NCI-H748 treated with DMSO at 0.1 percent for 48 hours (cell line): ENCODE results near the gene ROR1.

Experiments
- DNase-seq: peaks from one replicate; lab custom pipeline; 2025; lab: John Stamatoyannopoulos, UW

ROR1 gene

DNA sequence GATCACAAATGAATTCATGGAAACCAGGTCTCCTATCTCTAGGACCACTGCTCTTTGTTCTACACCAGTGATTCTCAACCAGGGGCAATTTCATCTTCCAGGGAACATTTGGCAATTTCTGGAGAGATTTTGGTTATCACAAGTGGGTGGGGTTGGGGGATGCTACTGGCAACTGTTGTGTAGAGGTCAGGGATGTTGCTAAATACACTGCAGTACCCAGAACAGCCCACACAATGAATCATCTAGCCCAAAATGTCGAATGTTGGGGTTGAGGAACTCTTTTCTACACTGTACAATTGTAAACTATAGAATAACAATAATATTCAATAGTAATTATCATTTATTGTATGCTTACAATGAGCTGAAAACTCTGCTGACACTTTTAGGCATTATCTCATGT lies 373.9 kb downstream of the ROR1 start:
- DNase-seq, result no peak

- no peak for DNase-seq
Observed at GRCh38 chr1:64150266-64150665, 376.4 kb downstream of the ROR1 start.

GRCh38 chr1:64150729-64151230 lies 377.0 kb downstream of the ROR1 start:
- DNase-seq, result no peak

DNA sequence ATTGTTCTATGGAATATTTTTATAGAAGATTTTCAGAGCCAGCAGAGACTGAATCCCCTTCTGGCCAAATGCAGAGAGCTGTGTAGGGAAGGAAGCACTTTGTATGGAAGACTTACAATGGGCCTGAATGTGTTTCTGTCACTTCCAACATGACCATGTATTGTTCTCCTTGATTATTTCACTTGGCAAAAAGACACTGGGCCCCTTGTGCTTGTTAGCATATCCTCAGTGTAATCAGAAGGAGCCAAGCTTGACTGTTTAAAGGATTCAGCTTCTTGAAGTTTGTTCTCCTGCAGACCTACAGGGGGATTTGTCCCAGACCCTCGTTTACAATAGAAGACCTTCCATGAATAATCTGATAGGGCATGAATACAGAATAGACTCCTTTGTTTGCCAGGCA lies 381.5 kb downstream of the ROR1 start:
- no peak for DNase-seq

DNA sequence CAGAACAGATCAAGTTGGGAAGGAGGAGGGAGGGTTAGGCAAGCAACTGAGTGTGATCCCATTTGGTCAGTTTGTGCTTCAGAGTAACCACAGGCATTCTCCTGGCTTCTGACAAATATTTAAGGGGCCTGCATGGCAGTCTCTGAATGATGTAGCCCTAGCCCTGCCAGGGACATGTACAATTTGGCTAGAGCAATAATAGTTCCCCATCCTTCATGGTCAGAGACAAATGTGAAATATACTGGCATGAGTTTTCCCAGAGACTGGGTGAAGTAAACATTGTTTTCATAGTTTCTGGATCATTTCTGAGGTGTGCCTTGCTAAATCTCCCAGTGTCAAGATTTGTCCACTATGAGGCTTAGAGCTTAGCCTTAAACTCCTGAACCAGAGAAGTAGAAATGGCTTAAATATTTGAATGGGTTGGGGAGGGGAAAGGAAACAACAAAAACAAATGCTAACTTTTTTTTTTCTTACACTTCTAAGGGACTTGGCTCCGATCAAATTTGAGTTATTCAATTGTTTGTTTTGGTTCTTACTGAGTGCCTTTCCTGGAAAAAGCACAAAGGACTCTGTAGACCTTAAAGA lies 387.6 kb downstream of the ROR1 start:
- no peak for DNase-seq

DNA sequence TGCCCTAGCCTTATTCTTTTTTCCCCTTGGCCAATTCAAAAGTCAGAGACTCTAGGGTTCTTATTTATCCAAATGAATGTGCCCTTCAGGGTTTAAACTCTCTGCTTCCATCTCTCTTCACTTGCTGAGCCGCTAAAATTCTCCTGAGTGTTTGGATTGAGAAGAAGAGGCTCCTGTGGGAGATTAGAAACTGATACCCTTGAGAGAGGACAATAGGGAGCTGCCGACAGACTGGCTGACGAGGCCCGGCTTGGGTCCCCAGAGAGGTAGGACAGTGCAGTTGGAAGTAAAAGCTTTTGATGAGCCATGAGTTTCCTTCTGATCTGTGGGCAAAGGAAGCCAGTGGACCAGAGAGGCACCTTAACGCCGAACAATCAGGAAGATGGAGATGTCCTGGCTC lies 388.3 kb downstream of the ROR1 start:
- no peak for DNase-seq

DNA sequence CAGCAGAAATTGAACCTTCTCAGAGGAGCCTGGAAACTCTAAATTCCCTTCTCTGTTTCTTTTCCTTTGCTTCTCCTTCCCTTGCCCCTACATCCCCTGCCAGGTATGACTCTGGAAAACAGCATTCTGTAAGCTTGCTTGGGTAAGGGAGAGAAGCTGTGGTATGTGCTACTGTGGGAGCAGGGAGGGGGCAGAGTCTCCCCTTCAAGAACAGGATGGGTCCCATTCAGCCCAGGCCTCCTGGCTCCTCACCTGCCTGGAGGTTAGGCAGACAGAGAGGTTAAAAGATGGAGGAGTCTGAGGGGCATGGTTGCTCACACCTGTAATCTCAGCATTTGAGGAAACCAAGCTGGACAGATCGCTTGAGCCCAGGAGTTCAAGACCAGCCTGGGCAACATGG lies 389.0 kb downstream of the ROR1 start:
- DNase-seq, result no peak

DNA sequence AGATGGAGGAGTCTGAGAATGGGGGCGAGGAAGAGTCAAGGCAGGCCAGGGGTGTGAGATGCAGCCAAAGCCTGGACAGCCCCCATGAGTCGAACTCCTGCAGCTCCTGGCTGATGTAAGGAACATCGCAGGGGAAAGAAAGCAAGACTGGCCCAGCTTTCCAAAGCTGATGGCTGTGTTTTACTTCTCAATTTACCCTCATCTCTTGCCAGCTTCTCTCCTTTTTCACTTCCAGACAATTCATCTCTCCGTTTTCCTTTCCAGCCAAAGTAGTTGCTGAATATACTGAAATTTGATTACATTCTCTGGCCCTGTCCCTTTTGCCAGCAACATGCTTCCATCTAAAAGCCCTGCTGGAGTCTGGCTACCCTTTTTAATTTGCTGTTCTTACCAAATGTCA lies 389.6 kb downstream of the ROR1 start:
- no peak for DNase-seq

DNA sequence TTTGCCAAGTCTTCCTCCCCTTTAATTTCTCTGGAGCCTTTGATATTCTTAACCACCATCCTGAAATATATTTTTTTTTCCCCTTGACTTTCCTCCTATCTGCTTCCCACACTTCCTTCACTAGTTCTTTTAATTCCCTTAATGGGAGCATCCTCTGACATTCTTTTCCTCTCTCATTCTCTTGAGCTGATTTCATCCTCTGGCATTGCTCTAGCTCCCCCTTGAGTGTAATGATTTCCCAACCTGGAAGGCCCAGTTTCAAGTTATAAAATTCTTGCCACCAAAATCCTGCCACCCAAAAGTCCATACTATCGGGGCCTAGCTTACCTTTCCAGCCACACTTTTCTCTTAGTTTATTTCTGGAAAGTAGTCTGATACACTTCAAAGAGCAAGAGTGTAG lies 390.2 kb downstream of the ROR1 start:
- DNase-seq, result no peak

DNA sequence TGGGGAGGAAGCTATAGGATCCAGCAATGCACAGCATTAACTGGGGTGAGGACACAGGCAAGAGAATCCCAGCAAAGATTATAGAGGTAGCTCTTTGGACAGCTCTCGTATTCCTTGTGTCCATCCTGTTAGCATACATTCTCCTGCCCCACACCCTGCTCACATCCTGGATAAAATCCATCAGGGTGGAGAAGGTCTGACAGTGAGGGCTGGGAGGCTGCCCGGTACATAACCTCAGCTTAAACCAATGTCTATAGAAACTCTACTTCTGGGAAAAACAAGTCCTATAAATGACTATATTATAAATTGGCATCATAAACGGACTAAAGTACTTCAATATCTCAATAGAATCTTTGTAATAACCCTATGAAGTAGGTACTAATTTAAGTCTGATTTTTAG lies 392.8 kb downstream of the ROR1 start:
- DNase-seq, result no peak

- DNase-seq, result no peak
Observed at GRCh38 chr1:64167176-64167575, 393.4 kb downstream of the ROR1 start.

DNA sequence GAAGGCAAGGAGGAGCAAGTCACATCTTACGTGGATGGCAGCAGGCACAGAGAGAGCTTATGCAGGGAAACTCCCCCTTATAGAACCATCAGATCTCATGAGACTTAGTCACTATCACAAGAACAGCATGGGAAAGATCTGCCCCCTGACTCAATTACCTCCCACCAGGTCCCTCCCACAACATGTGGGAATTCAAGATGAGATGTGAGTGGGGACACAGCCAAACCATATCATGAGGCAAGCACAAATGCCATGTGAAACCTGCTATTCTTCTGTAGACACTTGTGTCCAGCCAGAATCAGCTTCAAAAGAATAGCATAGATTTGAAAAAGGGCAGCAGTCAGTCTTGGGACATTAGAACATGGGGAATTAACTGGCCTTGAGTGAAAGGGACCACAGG lies 397.4 kb downstream of the ROR1 start:
- no peak for DNase-seq

DNA sequence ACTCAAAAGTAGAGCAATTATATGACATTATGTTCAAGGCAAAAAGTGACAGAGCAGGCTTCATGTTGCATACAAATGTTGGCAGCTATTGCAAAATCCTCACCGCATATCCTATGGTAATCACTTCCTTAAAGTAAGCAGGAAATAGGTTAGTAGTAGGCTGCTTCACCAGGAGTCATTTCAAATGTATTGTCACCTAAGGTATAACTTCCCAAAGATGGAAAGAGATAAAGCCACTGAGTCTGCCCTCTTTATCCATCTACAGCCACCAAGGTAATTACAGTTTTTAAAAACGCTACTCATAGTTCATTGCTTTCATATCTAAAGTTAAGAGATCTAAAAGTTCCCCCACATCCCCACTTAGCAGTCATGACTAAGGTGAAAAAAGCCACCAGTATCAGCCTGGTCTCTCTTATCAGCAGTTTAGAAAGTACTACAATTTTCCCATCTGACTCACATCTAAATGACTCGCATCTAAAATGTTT lies 398.0 kb downstream of the ROR1 start:
- peak; percentile 29 for DNase-seq

DNA sequence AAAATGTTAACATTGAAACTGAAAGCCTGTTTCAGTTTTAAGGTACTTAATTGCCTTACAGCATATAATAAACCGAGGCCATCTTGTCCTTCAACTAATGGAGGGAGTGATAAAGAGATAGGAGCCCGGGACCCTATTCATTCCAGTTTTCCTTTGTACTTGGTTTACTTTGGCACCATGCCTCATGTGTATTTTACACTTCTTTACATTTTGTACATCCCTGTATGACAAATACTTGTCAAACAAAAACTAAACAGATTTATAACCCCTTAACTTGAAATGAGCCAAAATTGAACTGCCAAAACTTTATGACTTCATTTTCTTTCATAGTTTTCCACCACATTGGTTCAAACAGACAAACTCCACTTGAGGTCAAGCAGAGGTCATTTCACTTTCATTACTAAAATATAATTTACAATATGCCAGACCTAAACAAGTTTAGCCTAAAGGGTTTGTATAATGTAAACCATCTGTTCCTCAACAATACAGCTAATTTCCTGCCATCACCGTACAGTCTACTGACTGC lies 398.7 kb downstream of the ROR1 start:
- DNase-seq, result peak; percentile 95

- DNase-seq, result no peak
Observed at GRCh38 chr1:64173336-64173940, 399.6 kb downstream of the ROR1 start.

- no peak for DNase-seq
Observed at GRCh38 chr1:64175639-64176038, 401.8 kb downstream of the ROR1 start.

- DNase-seq, result no peak
Observed at GRCh38 chr1:64176659-64177058, 402.8 kb downstream of the ROR1 start.

DNA sequence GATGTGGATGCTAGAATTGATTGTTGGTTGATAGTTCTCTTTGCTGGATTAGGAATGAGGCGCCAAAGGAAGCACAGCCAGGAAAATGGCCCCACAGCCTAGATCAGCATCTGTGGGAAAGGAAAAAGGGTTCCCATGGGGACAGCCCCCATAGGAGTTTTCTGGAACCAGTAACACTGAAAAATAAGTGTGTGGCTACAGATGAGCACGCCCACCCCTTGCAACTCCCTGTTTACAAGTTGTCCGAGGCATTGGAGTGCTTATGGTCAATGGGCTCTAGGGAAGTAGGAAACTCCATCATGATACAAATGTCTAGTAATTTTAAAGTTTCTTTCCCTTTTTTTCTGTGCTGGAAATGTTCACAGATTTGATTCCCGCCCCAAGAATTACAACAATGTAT lies 405.8 kb downstream of the ROR1 start:
- no peak for DNase-seq

GRCh38 chr1:64182207-64182606 lies 408.4 kb downstream of the ROR1 start:
- no peak for DNase-seq

GRCh38 chr1:64183395-64184002 lies 409.7 kb downstream of the ROR1 start:
- no peak for DNase-seq

DNA sequence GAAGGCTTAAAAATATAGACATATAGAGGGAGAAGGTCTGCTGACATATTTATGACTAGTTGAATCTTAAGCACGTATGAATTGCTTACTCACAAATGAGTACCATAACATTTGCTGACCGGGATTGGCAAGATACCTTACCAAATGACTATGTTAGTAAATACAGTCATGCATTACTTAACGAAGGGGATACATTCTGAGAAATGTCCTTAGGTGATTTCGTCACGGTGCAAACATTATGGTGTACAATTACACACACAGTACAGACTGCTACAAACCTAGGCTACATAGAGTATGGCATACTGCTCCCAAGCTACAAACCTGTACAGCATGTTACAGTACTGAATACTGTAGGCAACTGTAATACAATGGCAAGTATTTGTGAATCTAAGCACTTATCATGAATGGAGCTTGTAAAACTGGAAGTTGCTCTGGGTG lies 410.2 kb downstream of the ROR1 start:
- DNase-seq, result no peak

DNA sequence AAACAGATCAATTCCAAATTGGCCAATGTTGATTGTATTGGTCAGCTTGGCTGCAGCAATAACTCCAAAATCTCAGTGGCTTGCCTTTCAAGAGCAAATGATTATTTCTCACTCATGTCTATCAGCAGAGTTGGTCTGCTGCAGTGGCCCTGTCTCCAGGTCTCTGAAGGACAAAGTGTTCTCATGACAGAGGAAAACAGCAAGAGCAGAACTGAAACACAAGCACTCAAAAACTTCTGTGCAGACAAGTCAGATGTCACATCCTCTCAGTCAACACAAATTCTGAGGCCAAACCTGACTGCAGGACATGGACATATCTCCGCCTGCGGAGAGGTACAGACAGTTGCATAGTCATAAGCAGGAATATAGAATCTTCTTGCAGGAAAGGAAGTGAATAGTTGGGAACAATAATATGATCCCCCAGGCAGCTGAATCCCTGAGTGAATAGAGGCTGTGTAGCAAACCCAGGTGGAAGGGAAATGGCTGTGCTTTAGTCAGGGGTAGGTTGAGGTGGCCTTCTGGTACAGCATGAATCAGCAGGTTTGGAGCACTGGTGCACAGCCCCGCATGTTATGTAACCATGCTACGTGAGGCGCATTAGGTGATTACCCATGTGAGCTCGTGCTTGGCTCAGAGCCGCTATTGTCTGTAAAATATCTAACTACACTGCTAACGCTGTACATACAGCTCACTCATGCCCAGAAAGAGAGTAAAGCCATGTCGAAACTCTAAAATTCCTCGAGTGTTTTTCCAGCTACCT lies 412.5 kb downstream of the ROR1 start:
- no peak for DNase-seq

DNA sequence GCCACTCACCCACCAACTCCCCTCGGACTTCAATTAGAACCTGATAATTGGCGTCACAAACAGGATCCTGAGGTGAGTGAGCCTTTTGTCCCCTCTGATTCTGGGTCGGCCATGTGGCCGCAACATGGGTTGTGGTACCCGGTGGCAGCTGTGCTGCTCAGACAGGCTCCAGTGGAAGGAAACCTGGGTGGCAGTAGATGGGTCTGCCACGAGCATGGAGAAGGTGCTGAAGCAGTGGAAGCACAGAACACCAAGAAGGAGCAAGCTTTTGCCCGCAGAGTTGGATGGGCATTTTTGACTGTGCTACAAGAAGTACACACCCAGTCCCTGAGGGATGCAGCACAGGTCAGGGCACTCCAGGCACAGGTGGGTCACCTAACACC lies 413.1 kb downstream of the ROR1 start:
- DNase-seq, result no peak
